ENCODE results near the gene PRR19.

The PRR19 gene

GRCh38 chr19:42283188-42284065 lies 18.5 kb upstream of the PRR19 start:
- peak; percentile 64 for ATAC-seq
- peak; percentile 97 for DNase-seq

- DNase-seq (peak; percentile 82), ATAC-seq (peak; percentile 6)
Measured at GRCh38 chr19:42284066-42284501, 17.8 kb upstream of the PRR19 start.

GRCh38 chr19:42284591-42285341 lies 17.2 kb upstream of the PRR19 start:
- DNase-seq (no peak), ATAC-seq (no peak)

GRCh38 chr19:42285541-42285941 lies 16.4 kb upstream of the PRR19 start:
- ATAC-seq (no peak), DNase-seq (no peak)

GRCh38 chr19:42285988-42286348 lies 16.0 kb upstream of the PRR19 start:
- ATAC-seq = no peak
- no peak for DNase-seq

- no peak for ATAC-seq
- no peak for DNase-seq
Measured at GRCh38 chr19:42286349-42287016, 15.4 kb upstream of the PRR19 start.

- DNase-seq (no peak), ATAC-seq (no peak)
Measured at GRCh38 chr19:42287017-42287826, 14.7 kb upstream of the PRR19 start.

GRCh38 chr19:42287827-42288107 lies 14.2 kb upstream of the PRR19 start:
- DNase-seq (no peak), ATAC-seq (no peak)

- no peak for ATAC-seq
- DNase-seq = no peak
Measured at GRCh38 chr19:42288387-42288786, 13.5 kb upstream of the PRR19 start.

GRCh38 chr19:42288881-42289555 lies 12.9 kb upstream of the PRR19 start:
- no peak for DNase-seq
- no peak for ATAC-seq

GRCh38 chr19:42289556-42290041 lies 12.3 kb upstream of the PRR19 start:
- no peak for DNase-seq
- no peak for ATAC-seq

- no peak for ATAC-seq
- DNase-seq = no peak
Measured at GRCh38 chr19:42290136-42290522, 11.8 kb upstream of the PRR19 start.

GRCh38 chr19:42290523-42291434 lies 11.2 kb upstream of the PRR19 start:
- ATAC-seq (peak; percentile 60), DNase-seq (peak; percentile 77)

- no peak for DNase-seq
- no peak for ATAC-seq
Measured at GRCh38 chr19:42291435-42291810, 10.5 kb upstream of the PRR19 start.

- no peak for DNase-seq
- no peak for ATAC-seq
Measured at GRCh38 chr19:42292042-42292960, 9.6 kb upstream of the PRR19 start.

GRCh38 chr19:42292963-42293362 lies 9.0 kb upstream of the PRR19 start:
- ATAC-seq = no peak
- DNase-seq = no peak

GRCh38 chr19:42293540-42293939 lies 8.4 kb upstream of the PRR19 start:
- ATAC-seq (no peak), DNase-seq (no peak)

- DNase-seq = no peak
- ATAC-seq = no peak
Measured at GRCh38 chr19:42293948-42294347, 8.0 kb upstream of the PRR19 start.

- no peak for DNase-seq
- ATAC-seq = no peak
Measured at GRCh38 chr19:42294471-42295137, 7.3 kb upstream of the PRR19 start.
